HEK293 (cell line): ENCODE measurements around the gene ZBTB18.

Source experiments
- SP7 ChIP-seq: fragments of 450-650 bp; formaldehyde crosslinking; IDR thresholded peaks from 2 replicates; pipeline ENCODE4 v1.5.1; 2016; ENCODE audit warnings: missing biosample characterization, missing genetic modification characterization
- YY2 ChIP-seq: fragments of 450-650 bp; formaldehyde crosslinking; IDR thresholded peaks from 2 replicates; pipeline ENCODE4 v1.5.1; 2016; ENCODE audit warnings: missing biosample characterization, missing genetic modification characterization
- ZNF292 ChIP-seq: fragments of 450-650 bp; formaldehyde crosslinking; IDR thresholded peaks from 2 replicates; pipeline ENCODE4 v1.5.1; 2016; ENCODE audit warnings: low read depth, missing biosample characterization, missing genetic modification characterization, borderline replicate concordance
- TF ChIP-seq, protein P1 (sequence below): fragments of 450-650 bp; formaldehyde crosslinking; IDR thresholded peaks from 2 replicates; pipeline ENCODE4 v1.5.1; 2016; ENCODE audit warnings: missing biosample characterization, missing genetic modification characterization

DNA sequence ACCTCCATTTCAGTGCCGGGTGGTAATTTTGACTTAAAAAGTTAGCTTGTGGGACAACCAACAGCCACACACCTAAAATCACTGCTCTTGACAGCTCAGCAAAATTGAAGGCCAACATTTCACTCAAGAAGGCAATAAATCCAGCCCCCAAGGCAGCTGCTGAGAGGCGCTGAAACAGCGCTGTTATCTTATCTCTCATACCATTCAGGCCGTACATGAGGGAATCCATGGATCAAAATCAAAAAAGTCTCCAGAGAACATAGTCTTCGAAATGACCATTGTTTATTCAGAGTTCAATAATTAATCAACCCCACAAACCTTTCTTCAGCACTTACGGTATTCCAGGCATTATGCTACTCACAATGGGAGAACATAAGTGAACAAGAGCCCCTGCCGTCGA lies 38.5 kb downstream of the ZBTB18 start:
- TF ChIP-seq, protein P1, sequence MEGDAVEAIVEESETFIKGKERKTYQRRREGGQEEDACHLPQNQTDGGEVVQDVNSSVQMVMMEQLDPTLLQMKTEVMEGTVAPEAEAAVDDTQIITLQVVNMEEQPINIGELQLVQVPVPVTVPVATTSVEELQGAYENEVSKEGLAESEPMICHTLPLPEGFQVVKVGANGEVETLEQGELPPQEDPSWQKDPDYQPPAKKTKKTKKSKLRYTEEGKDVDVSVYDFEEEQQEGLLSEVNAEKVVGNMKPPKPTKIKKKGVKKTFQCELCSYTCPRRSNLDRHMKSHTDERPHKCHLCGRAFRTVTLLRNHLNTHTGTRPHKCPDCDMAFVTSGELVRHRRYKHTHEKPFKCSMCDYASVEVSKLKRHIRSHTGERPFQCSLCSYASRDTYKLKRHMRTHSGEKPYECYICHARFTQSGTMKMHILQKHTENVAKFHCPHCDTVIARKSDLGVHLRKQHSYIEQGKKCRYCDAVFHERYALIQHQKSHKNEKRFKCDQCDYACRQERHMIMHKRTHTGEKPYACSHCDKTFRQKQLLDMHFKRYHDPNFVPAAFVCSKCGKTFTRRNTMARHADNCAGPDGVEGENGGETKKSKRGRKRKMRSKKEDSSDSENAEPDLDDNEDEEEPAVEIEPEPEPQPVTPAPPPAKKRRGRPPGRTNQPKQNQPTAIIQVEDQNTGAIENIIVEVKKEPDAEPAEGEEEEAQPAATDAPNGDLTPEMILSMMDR (tag by site-specific recombination): no peak
- TF ChIP-seq YY2 (tag by site-specific recombination) (no peak), SP7 (tag by site-specific recombination) (no peak), ZNF292 (tag by site-specific recombination) (no peak)
